IMR-90 (cell line): ENCODE data around the gene BRF1. TPM values are rescaled to one million over a fixed set of nuclear protein-coding genes. Genes with fewer than 3 reads are reported as not detected.

Experiments
- ATAC-seq: fragments of 200-7000 bp; cut with Tn5 transposase; 2 replicates; pipeline ENCODE4 v1.9.1; 2020; ENCODE audit warnings: low read depth, mild to moderate bottlenecking, moderate library complexity
- BruUV-seq: library from RNA; stranded (reverse); fragments of 400-500 nt; replicated peaks from 2 replicates; lab custom pipeline; 2021; lab: Mats Ljungman, UMichigan
- CTCF ChIA-PET: fragments of 300-600 bp; formaldehyde crosslinking; extraction: SDS; loops from one replicate; lab custom pipeline; 2021; ENCODE audit warnings: antibody characterized with exemption; lab: Yijun Ruan, JAX
- POLR2A ChIA-PET: fragments of 300-600 bp; sonication (Branson Sonifier 250); formaldehyde crosslinking; loops from one replicate; lab custom pipeline; 2022; ENCODE audit warnings: antibody characterized with exemption; ENCODE audit not compliant: unreplicated experiment; lab: Charles Lee
- DNase-seq: peaks from one replicate; pipeline ENCODE4 v3.0.0; 2013
- H2AFZ ChIP-seq: replicated peaks from 2 replicates; pipeline ENCODE3; 2013; ENCODE audit warnings: low read length, mild to moderate bottlenecking; ENCODE audit not compliant: poor library complexity
- H2AK5ac ChIP-seq: 2 replicates; pipeline ENCODE4 v1.6.1; 2013; ENCODE audit warnings: low read depth, low read length, inconsistent platforms
- H2AK9ac ChIP-seq: replicated peaks from 2 replicates; pipeline ENCODE3; 2013; ENCODE audit warnings: mild to moderate bottlenecking, low read depth, low read length, moderate library complexity; ENCODE audit not compliant: poor library complexity
- H2BK120ac ChIP-seq: 2 replicates; pipeline ENCODE4 v1.6.1; 2013; ENCODE audit warnings: low read depth, low read length, inconsistent platforms
- H2BK15ac ChIP-seq: 3 replicates; pipeline ENCODE4 v1.6.1; 2013; ENCODE audit warnings: low read depth, low read length, inconsistent platforms
- H2BK20ac ChIP-seq: 2 replicates; pipeline ENCODE4 v1.6.1; 2013; ENCODE audit warnings: low read depth, mild to moderate bottlenecking, inconsistent platforms, low read length, moderate library complexity
- H2BK5ac ChIP-seq: 2 replicates; pipeline ENCODE4 v1.6.1; 2013; ENCODE audit warnings: mild to moderate bottlenecking, low read depth, low read length, inconsistent platforms; ENCODE audit not compliant: poor library complexity, severe bottlenecking
- H3K14ac ChIP-seq: replicated peaks from 2 replicates; pipeline ENCODE4 v1.6.1; 2013; ENCODE audit warnings: low read depth, low read length, inconsistent platforms
- H3K18ac ChIP-seq: 2 replicates; pipeline ENCODE4 v1.6.1; 2013; ENCODE audit warnings: low read depth, low read length, control low read depth
- H3K23ac ChIP-seq: 2 replicates; pipeline ENCODE4 v1.6.1; 2013; ENCODE audit warnings: low read depth, low read length, inconsistent platforms
- H3K27ac ChIP-seq: 2 replicates; pipeline ENCODE4 v1.5.1; 2013; ENCODE audit warnings: mild to moderate bottlenecking, control low read depth, low read length; ENCODE audit not compliant: insufficient read depth
- H3K27me3 ChIP-seq: 2 replicates; pipeline ENCODE4 v1.6.1; 2013; ENCODE audit warnings: low read length; ENCODE audit not compliant: control insufficient read depth, insufficient read depth
- H3K36me3 ChIP-seq: 2 replicates; pipeline ENCODE4 v1.6.1; 2013; ENCODE audit warnings: low read length, mixed read lengths; ENCODE audit not compliant: control insufficient read depth, insufficient read depth
- H3K4ac ChIP-seq: 2 replicates; pipeline ENCODE4 v1.6.1; 2013; ENCODE audit warnings: low read depth, low read length, inconsistent platforms
- H3K4me1 ChIP-seq: 2 replicates; pipeline ENCODE4 v1.6.1; 2013; ENCODE audit warnings: low read length, mixed read lengths; ENCODE audit not compliant: control insufficient read depth, insufficient read depth
- H3K4me2 ChIP-seq: 2 replicates; pipeline ENCODE4 v1.6.1; 2013; ENCODE audit warnings: low read depth, mild to moderate bottlenecking, control low read depth, low read length, moderate library complexity
- H3K4me3 ChIP-seq: 2 replicates; pipeline ENCODE4 v1.5.1; 2013; ENCODE audit warnings: low read depth, mild to moderate bottlenecking, control low read depth, low read length, moderate library complexity; ENCODE audit not compliant: insufficient read depth
- H3K56ac ChIP-seq: 2 replicates; pipeline ENCODE4 v1.6.1; 2013; ENCODE audit warnings: low read length, inconsistent platforms; ENCODE audit not compliant: insufficient read depth; ENCODE audit errors: extremely low read depth
- H3K79me1 ChIP-seq, 2 experiments: 2 replicates each; pipeline ENCODE4 v1.6.1; 2013; ENCODE audit warnings: low read length in 2 of 2, inconsistent platforms in 1 of 2, low read depth in 1 of 2
- H3K9ac ChIP-seq: 2 replicates; pipeline ENCODE4 v1.6.1; 2013; ENCODE audit warnings: low read depth, low read length, control low read depth
- H3K9me1 ChIP-seq: 2 replicates; pipeline ENCODE4 v1.6.1; 2013; ENCODE audit warnings: low read length, inconsistent platforms; ENCODE audit not compliant: insufficient read depth
- H3K9me3 ChIP-seq: 2 replicates; pipeline ENCODE4 v1.6.1; 2013; ENCODE audit warnings: low read length; ENCODE audit not compliant: control insufficient read depth, insufficient read depth
- H4K20me1 ChIP-seq: 2 replicates; pipeline ENCODE4 v1.6.1; 2013; ENCODE audit warnings: low read length, inconsistent platforms; ENCODE audit not compliant: insufficient read depth
- H4K5ac ChIP-seq: 2 replicates; pipeline ENCODE4 v1.6.1; 2013; ENCODE audit warnings: mild to moderate bottlenecking, low read depth, low read length, control low read depth
- H4K8ac ChIP-seq, 2 experiments: 2 replicates each; pipeline ENCODE4 v1.6.1; 2013; ENCODE audit warnings: low read depth in 2 of 2, low read length in 2 of 2, control low read depth in 1 of 2, inconsistent platforms in 1 of 2
- H4K91ac ChIP-seq: 2 replicates; pipeline ENCODE4 v1.6.1; 2013; ENCODE audit warnings: low read depth, low read length, inconsistent platforms; ENCODE audit not compliant: insufficient read depth
- BHLHE40 ChIP-seq: fragments of 150-350 bp; IDR thresholded peaks from 2 replicates; pipeline ENCODE4 v1.6.1; 2016; ENCODE audit warnings: mild to moderate bottlenecking, low read depth, low read length
- CEBPB ChIP-seq: IDR thresholded peaks from 2 replicates; pipeline ENCODE4 v1.6.1; 2012; ENCODE audit warnings: low read depth, low read length, improper control_type of control experiment
- CHD1 ChIP-seq: IDR thresholded peaks from 2 replicates; pipeline ENCODE4 v1.6.1; 2012; ENCODE audit warnings: low read depth, low read length, improper control_type of control experiment
- MAFK ChIP-seq: IDR thresholded peaks from 2 replicates; pipeline ENCODE4 v1.6.1; 2012; ENCODE audit warnings: low read depth, low read length, improper control_type of control experiment
- MAZ ChIP-seq: IDR thresholded peaks from 2 replicates; pipeline ENCODE4 v1.6.1; 2012; ENCODE audit warnings: low read depth, mild to moderate bottlenecking, low read length, improper control_type of control experiment, moderate library complexity, borderline replicate concordance
- MXI1 ChIP-seq: IDR thresholded peaks from 2 replicates; pipeline ENCODE4 v1.6.1; 2012; ENCODE audit warnings: low read depth, mild to moderate bottlenecking, low read length, moderate library complexity, borderline replicate concordance
- NFE2L2 ChIP-seq: fragments of 150-350 bp; IDR thresholded peaks from 2 replicates; pipeline ENCODE4 v1.6.1; 2016; ENCODE audit warnings: low read depth, mild to moderate bottlenecking, low read length
- RFX5 ChIP-seq: IDR thresholded peaks from 2 replicates; pipeline ENCODE4 v1.8.0; 2012; ENCODE audit warnings: low read depth, mild to moderate bottlenecking, low read length, moderate library complexity
- SMC3 ChIP-seq: fragments of 150-350 bp; IDR thresholded peaks from 2 replicates; pipeline ENCODE4 v1.6.1; 2016; ENCODE audit warnings: low read depth, mild to moderate bottlenecking, antibody characterized with exemption, low read length, moderate library complexity
- USF2 ChIP-seq: fragments of 150-350 bp; IDR thresholded peaks from 2 replicates; pipeline ENCODE4 v1.6.1; 2017; ENCODE audit warnings: mild to moderate bottlenecking, antibody characterized with exemption, low read length, low read depth
- WGBS, 2 experiments: methylation state at CpG; one replicate each; pipeline versions ENCODE4 v1.1.5 to v1.1.7; 2013; ENCODE audit warnings: missing lambda C conversion rate in 2 of 2; ENCODE audit not compliant: insufficient read length in 1 of 2; ENCODE audit errors: extremely low coverage in 2 of 2; 5-methylcytosine and 5-hydroxymethylcytosine counted together
- dilution Hi-C: fragments of 300-500 bp; cut with HindIII; formaldehyde crosslinking; loops from one replicate; pipeline ENCODE4 v1.14.3; 2018; ENCODE audit warnings: low sequenced_read_pairs; ENCODE audit not compliant: unreplicated experiment
- in situ Hi-C: fragments of 300-500 bp; cut with MboI; formaldehyde crosslinking; loops from 3 replicates; pipeline ENCODE4 v1.14.3; 2019; ENCODE audit warnings: low sequenced_read_pairs, inconsistent platforms, mixed read lengths
- intact Hi-C: fragments of 100-400 bp; cut with micrococcal nuclease; formaldehyde crosslinking; loops from 2 replicates; pipeline ENCODE4 v1.10.0; 2022
- polyA plus RNA-seq, 3 experiments: library from polyadenylated mRNA; depleted of rRNA; stranded (reverse); fragments of >200 nt; gene quantifications; 2 replicates each; pipeline ENCODE4 v1.2.3, GENCODE V29; 2012; ENCODE audit warnings: low replicate concordance in 1 of 3
- total RNA-seq: library from RNA; depleted of rRNA; stranded (reverse); fragments of >200 nt; gene quantifications from 2 replicates; pipeline ENCODE4 v1.2.3, GENCODE V29; 2012

The BRF1 gene
- total and polyA plus RNA-seq, 2 of the 4 experiments (the other 2 are of a cell fraction) = 12.4 to 16.7 TPM

- H3K4me3 ChIP-seq = no peak overlapping the region
- no peak overlapping the region for H2AK5ac ChIP-seq
- H2AFZ ChIP-seq = no peak overlapping the region
- H2AK9ac ChIP-seq = no peak overlapping the region
- H3K23ac ChIP-seq = no peak overlapping the region
- H3K36me3 ChIP-seq = no peaks in the 10 kb centered on the region
- ChIA-PET POLR2A (no interaction called here), CTCF (no interaction called here)
- intact Hi-C loops = no loop called here
- H4K8ac ChIP-seq = no peak overlapping the region
- peaks cover 27% of the 10 kb centered on the region for H3K27me3 ChIP-seq
- H3K9ac ChIP-seq = no peak overlapping the region
- ATAC-seq (no peak), DNase-seq (no peak)
- H3K4ac ChIP-seq = no peak overlapping the region
- H2BK15ac ChIP-seq = no peak overlapping the region
- H3K18ac ChIP-seq = no peak overlapping the region
- WGBS, 2 experiments = 67% methylated on average over 14 of the region's 32 CpGs; no CpG with 5 or more reads in 1 of the 2 experiments
- peaks cover 2% of the 10 kb centered on the region; the same call in 1 of the 2 replicates for H3K4me1 ChIP-seq
- dilution Hi-C loops = no loop called here
- no peaks in the 10 kb centered on the region for H3K9me3 ChIP-seq
- H3K4me2 ChIP-seq = no peak overlapping the region
- no peak overlapping the region for H4K5ac ChIP-seq
- H3K27ac ChIP-seq = no peak overlapping the region
- H3K14ac ChIP-seq = no peak overlapping the region
- no peak overlapping the region for H2BK5ac ChIP-seq
- H3K79me1 ChIP-seq = no peaks in the 10 kb centered on the region
- no peak for TF ChIP-seq NFE2L2
- no peak for TF ChIP-seq CHD1
- no peak for TF ChIP-seq CEBPB
- TF ChIP-seq BHLHE40 = no peak
- no peak for TF ChIP-seq SMC3
- no peak for TF ChIP-seq MAFK
- no peak for TF ChIP-seq MAZ
- TF ChIP-seq RFX5 = no peak
- TF ChIP-seq USF2 = no peak
- TF ChIP-seq MXI1 = no peak
- H2BK120ac ChIP-seq = no peak overlapping the region
- H3K56ac ChIP-seq = no peak overlapping the region
- no TSS peak for BruUV-seq
- H3K9me1 ChIP-seq = no peaks in the 10 kb centered on the region
- no peaks in the 10 kb centered on the region; the same call in 1 of the 2 replicates for H4K20me1 ChIP-seq
- H4K91ac ChIP-seq = no peak overlapping the region
- H2BK20ac ChIP-seq = no peak overlapping the region
- in situ Hi-C loops = no loop called here
Observed at GRCh38 chr14:105173901-105174894, 126.6 kb downstream of the BRF1 start.
